ENCODE results near the gene LMNTD1. TPM values are rescaled to one million over a fixed set of nuclear protein-coding genes. Genes with fewer than 3 reads are reported as not detected.

The LMNTD1 gene
- total RNA-seq, 1 donor from 2014 or later, result not detected

- DNase-seq (ENCODE audit: low spot score), result no peak
- intact Hi-C loops (cut with DNase I), result no loop called here
- no peak for ATAC-seq
Observed at GRCh38 chr12:25557830-25558436, 4.8 kb upstream of the LMNTD1 start.

GRCh38 chr12:25556153-25556552 lies 3.1 kb upstream of the LMNTD1 start:
- intact Hi-C loops (cut with DNase I), result no loop called here
- no peak for DNase-seq (ENCODE audit: low spot score)
- ATAC-seq, result no peak

GRCh38 chr12:25552681-25553080 lies 402 bp downstream of the LMNTD1 start:
- ATAC-seq (no peak), DNase-seq (ENCODE audit: low spot score) (no peak)
- intact Hi-C loops (cut with DNase I), result no loop called here

GRCh38 chr12:25550186-25550585 lies 2.9 kb downstream of the LMNTD1 start:
- ATAC-seq, result no peak
- DNase-seq (ENCODE audit: low spot score), result no peak
- intact Hi-C loops (cut with DNase I), result no loop called here

- intact Hi-C loops (cut with DNase I), result no loop called here
- no peak for DNase-seq (ENCODE audit: low spot score)
- ATAC-seq, result no peak
Observed at GRCh38 chr12:25549120-25549519, 4.0 kb downstream of the LMNTD1 start.

- intact Hi-C loops (cut with DNase I), result no loop called here
- DNase-seq (ENCODE audit: low spot score) (no peak), ATAC-seq (no peak)
Observed at GRCh38 chr12:25546318-25546717, 6.8 kb downstream of the LMNTD1 start.

GRCh38 chr12:25533150-25533549 lies 19.9 kb downstream of the LMNTD1 start:
- intact Hi-C loops (cut with DNase I), result no loop called here
- no peak for DNase-seq (ENCODE audit: low spot score)
- ATAC-seq, result no peak

- ATAC-seq (no peak), DNase-seq (ENCODE audit: low spot score) (no peak)
- intact Hi-C loops (cut with DNase I), result no loop called here
Observed at GRCh38 chr12:25531502-25532052, 21.5 kb downstream of the LMNTD1 start.

- intact Hi-C loops (cut with DNase I), result no loop called here
- no peak for DNase-seq (ENCODE audit: low spot score)
- ATAC-seq, result no peak
Observed at GRCh38 chr12:25529738-25530137, 23.3 kb downstream of the LMNTD1 start.

GRCh38 chr12:25526778-25527177 lies 26.3 kb downstream of the LMNTD1 start:
- DNase-seq (ENCODE audit: low spot score) (no peak), ATAC-seq (no peak)
- intact Hi-C loops (cut with DNase I), result no loop called here

- DNase-seq (ENCODE audit: low spot score) (no peak), ATAC-seq (no peak)
- intact Hi-C loops (cut with DNase I), result no loop called here
Observed at GRCh38 chr12:25524366-25524765, 28.7 kb downstream of the LMNTD1 start.

- ATAC-seq, result no peak
- intact Hi-C loops (cut with DNase I), result no loop called here
Observed at GRCh38 chr12:25521625-25522256, 31.3 kb downstream of the LMNTD1 start.

GRCh38 chr12:25518512-25518911 lies 34.6 kb downstream of the LMNTD1 start:
- no peak for ATAC-seq
- DNase-seq (ENCODE audit: low spot score), result no peak
- intact Hi-C loops (cut with DNase I), result no loop called here

More at GRCh38 chr12:25521625-25522256, 31.3 kb downstream of the LMNTD1 start:
- no peak for DNase-seq (ENCODE audit: low spot score)

- intact Hi-C loops (cut with DNase I), result no loop called here
- ATAC-seq, result no peak
- DNase-seq (ENCODE audit: low spot score), result no peak
Observed at GRCh38 chr12:25504744-25505143, 48.3 kb downstream of the LMNTD1 start.

GRCh38 chr12:25503666-25504065 lies 49.4 kb downstream of the LMNTD1 start:
- ATAC-seq (no peak), DNase-seq (ENCODE audit: low spot score) (no peak)
- intact Hi-C loops (cut with DNase I), result no loop called here

GRCh38 chr12:25502596-25502995 lies 50.5 kb downstream of the LMNTD1 start:
- DNase-seq (ENCODE audit: low spot score) (no peak), ATAC-seq (no peak)
- intact Hi-C loops (cut with DNase I), result no loop called here

GRCh38 chr12:25502118-25502517 lies 51.0 kb downstream of the LMNTD1 start:
- intact Hi-C loops (cut with DNase I), result no loop called here
- no peak for ATAC-seq
- no peak for DNase-seq (ENCODE audit: low spot score)

GRCh38 chr12:25501549-25501948 lies 51.5 kb downstream of the LMNTD1 start:
- no peak for DNase-seq (ENCODE audit: low spot score)
- no peak for ATAC-seq
- intact Hi-C loops (cut with DNase I), result no loop called here

GRCh38 chr12:25500651-25501050 lies 52.4 kb downstream of the LMNTD1 start:
- intact Hi-C loops (cut with DNase I), result no loop called here
- no peak for DNase-seq (ENCODE audit: low spot score)
- ATAC-seq, result no peak

GRCh38 chr12:25497021-25497420 lies 56.1 kb downstream of the LMNTD1 start:
- intact Hi-C loops (cut with DNase I), result no loop called here
- no peak for DNase-seq (ENCODE audit: low spot score)
- peak; percentile 65 for ATAC-seq

GRCh38 chr12:25496098-25496587 lies 56.9 kb downstream of the LMNTD1 start:
- intact Hi-C loops (cut with DNase I), result no loop called here
- DNase-seq (ENCODE audit: low spot score) (no peak), ATAC-seq (peak; percentile 35)

Measured in sciatic nerve (tissue), 2 donors.